ENCODE data around the gene EPB42. TPM values are rescaled to one million over a fixed set of nuclear protein-coding genes. Genes with fewer than 3 reads are reported as not detected.
"Not testable (repeated sequence)": the region's sequence is repeated elsewhere in the genome, so short reads cannot be mapped to it uniquely, and the experiment has no call there.

EPB42 gene
- total RNA-seq, 1 experiment from 2014 or later, result not detected

GRCh38 chr15:43197773-43198172, 23.0 kb downstream of the EPB42 start:
- not testable (repeated sequence) for H3K56ac ChIP-seq (ENCODE audit: insufficient read length, low read depth, low read length); H3K27me3 Mint-ChIP-seq (ENCODE audit: low read depth); H2AK5ac ChIP-seq (ENCODE audit: insufficient read length, low read length); H3K18ac ChIP-seq (ENCODE audit: insufficient read length, low read depth, low read length); H2BK15ac ChIP-seq (ENCODE audit: low read depth, low read length); H3K4me3 Mint-ChIP-seq; H3K4me1 Mint-ChIP-seq; H3K9ac ChIP-seq (ENCODE audit: extremely low read depth, insufficient read length, low read length); H2BK20ac ChIP-seq (ENCODE audit: low read depth, low read length, poor library complexity, severe bottlenecking); H3K4ac ChIP-seq (ENCODE audit: low read depth, low read length); H3T11ph ChIP-seq (ENCODE audit: low read length); H3K23ac ChIP-seq (ENCODE audit: insufficient read length, low read depth, low read length); H3K79me2 ChIP-seq (ENCODE audit: insufficient read depth, low read length); H3K79me1 ChIP-seq (ENCODE audit: insufficient read depth, low read depth, low read length, poor library complexity, severe bottlenecking); H3K27ac ChIP-seq (ENCODE audit: insufficient read length, low read depth, low read length); H3K27ac Mint-ChIP-seq; H2BK120ac ChIP-seq (ENCODE audit: low read depth, low read length, poor library complexity, severe bottlenecking); H3K4me2 ChIP-seq (ENCODE audit: insufficient read depth, insufficient read length, low read length); H3K4me1 ChIP-seq (ENCODE audit: insufficient read depth, low read length); H3K23me2 ChIP-seq (ENCODE audit: insufficient read length, low read depth, low read length, poor library complexity, severe bottlenecking); H4K91ac ChIP-seq (ENCODE audit: insufficient read length, low read depth, low read length); H2BK5ac ChIP-seq (ENCODE audit: insufficient read length, low read length); H4K8ac ChIP-seq (replicated peaks; ENCODE audit: insufficient read length, low read depth, low read length); H3K27me3 ChIP-seq (ENCODE audit: insufficient read depth, low read length); H3K14ac ChIP-seq (ENCODE audit: insufficient read depth, low read length); DNase-seq; H4K20me1 ChIP-seq (ENCODE audit: control insufficient read depth, insufficient read depth, insufficient read length); H4K5ac ChIP-seq (ENCODE audit: insufficient read length, low read depth, low read length); H2BK12ac ChIP-seq (ENCODE audit: insufficient read length, low read depth, low read length); H2AFZ ChIP-seq (ENCODE audit: low read length); H3K9me3 ChIP-seq (ENCODE audit: control insufficient read depth, low read depth, low read length)
- WGBS (ENCODE audit: extremely low coverage, insufficient read length, low lambda C conversion rate), result no CpG with 5 or more reads among the region's 3 CpGs
- Mint-ChIP-seq H3K36me3 (ENCODE audit: insufficient read depth in 1 of 3, low read depth in 3 of 3) (peaks cover 4 to 44% (median 19%) of the 10 kb centered on the region in 3 experiments; a peak in 6 of 7 replicates), H3K9me3 (peaks cover 7 to 12% of the 10 kb centered on the region in 2 experiments; a peak in 4 of 5 replicates)
